Stimulated activated CD4-positive, alpha-beta T cell treated with anti-CD3 and anti-CD28 coated beads, Interleukin-1b, Interleukin-23, amount 100 ng/mL, for 1 hour (primary cell): ENCODE results near the gene NECTIN1.

ENCODE experiments used
- DNase-seq, 2 donors: peaks; one replicate each; pipeline ENCODE4 v3.0.0-alpha.2; 2020; ENCODE audit warnings: low read depth in 2 of 2

The NECTIN1 gene

DNA sequence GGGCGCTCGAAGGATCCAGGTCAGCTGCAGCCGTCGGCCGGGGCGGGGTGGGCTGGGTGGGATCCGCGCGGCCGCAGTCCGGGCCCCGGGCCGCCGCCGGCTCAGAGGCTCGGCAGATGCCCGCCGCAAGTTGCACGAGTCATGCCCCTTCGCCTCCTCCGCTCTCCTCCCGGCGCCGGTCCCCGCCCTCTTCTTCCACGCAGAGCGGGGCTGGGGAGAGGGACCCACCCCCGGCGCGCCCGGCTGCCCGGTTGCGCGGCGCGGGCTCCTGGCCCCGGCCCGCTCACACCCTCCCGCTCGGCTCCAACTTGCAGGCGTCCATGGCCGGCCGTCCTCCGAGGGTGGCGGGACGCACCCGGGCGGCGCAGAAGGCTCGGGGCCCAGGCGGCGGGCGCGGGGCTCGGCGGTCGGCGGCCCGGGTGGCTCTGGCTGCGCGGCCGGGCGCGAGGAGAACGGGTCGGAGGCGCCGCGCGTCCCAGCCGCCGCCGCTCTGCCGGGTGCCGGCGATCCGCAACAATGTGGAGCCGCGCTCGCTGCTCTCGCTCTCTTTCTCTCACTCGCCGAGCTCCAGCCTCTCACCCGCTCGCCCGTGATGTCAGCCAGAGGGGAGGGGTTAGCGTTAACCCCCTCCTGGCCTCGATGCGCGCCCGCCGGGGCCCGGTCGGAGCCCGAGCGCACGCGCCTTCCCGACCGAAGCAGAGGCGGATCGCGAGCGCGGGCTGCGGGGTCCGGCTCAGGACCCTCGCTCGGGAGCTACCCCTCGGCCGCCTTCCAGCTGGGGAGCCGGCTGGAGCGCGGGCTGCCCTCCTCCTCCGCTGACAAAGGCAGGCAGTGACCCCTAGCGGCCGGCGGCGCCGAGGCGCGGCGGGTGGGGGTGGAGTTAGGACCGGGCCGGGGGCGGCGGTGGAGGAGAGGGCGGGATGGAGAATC, at the start of gene NECTIN1:
Gene NECTIN1 (minus strand): TSS at position 550 of the 930 bp plus-strand sequence. CDS start 647 bp downstream, outside the sequence.
- DNase-seq: peak; percentile 53 to 78

- no peak for DNase-seq
These were observed 49.6 kb upstream of the NECTIN1 start for GRCh38 chr11:119778391-119779194.

DNA sequence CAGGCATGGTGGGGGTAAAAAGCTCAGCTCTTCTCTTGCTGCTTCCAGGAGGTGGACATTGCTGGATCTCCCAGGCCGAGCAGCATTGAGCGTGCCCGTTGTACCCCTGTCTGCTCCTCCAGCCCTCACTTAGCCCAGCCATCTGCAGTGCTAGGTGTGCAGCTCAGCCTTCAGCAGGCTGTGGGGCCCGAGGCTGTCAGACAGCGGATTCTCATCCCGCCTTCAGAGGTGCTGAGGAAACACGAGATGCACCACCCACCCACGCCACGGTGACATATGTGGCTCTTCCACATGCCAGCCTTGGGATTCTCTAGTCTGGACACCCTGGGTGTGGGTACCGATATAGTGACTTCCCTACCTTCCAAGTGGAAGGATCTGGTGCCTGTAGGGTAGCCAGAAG, 48.9 kb upstream of the NECTIN1 start:
- no peak for DNase-seq

GRCh38 chr11:119776651-119777050, 47.7 kb upstream of the NECTIN1 start:
- DNase-seq: no peak

DNA sequence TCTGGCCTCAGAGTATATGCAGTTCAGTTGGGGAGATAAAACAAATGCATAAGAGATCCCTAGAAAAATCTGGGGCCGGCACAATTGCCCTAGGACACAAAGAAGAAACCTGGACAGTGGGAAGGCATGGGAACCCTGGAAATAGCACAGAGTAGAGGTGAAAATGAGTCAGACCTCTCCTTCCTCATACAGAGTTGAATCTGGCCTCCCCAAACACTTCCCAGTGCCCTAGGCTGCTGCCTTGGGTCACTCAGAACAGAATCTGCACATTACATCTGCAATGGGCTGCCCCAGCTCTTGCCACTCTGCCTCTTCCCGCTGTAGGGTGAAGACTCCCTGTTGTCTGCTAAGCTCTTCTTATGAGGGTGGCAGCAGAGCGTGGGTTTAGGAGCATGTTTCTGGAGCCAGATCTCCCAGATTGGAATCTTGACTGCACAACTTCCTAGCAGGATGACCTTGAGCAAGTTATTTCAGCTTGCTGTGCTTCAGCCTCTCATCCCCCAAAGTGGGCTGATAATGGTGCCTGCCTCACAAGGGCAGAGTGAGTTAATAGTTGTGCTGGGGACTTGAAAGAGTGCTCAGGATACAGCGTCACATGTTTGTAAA, 47.1 kb upstream of the NECTIN1 start:
- DNase-seq: no peak

GRCh38 chr11:119774172-119774763, 45.3 kb upstream of the NECTIN1 start:
- DNase-seq: no peak

DNA sequence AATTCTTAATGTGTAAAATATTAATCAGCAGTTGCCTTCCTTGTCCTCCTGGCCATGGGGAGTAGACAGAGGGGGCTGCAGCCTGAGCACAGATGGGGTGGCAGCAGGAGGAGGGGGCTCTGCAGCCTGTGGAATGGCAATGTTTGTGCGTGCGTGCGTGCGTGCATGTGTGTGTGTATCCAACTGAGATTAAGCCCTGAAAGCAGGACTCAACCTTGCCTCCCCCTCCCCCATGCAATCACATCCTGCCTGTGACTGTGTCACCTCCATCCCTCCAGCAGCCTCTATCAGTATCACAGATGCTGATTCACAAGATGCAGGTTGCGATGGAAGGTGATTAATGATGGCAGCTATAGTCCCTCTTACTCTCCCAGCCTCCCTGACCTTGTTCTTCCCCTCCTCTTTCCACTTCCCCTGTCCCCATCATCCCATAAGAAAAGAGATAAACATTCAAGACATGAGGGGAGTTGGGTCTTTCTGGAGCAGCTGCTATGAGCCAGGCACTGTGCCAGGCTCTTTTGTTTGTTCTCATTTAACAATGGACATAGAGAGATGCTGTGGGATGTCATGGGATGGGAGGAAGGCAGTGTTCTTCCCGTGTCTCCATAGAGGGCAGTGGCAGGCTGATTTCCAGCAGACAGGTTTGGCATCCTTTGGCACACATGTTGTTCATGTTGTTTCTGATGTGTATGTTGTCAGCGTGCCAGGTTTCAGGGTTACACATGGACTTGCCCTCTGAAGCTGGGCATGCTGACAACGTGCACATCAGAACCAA, 43.8 kb upstream of the NECTIN1 start:
- DNase-seq: no peak

GRCh38 chr11:119772076-119772475, 43.1 kb upstream of the NECTIN1 start:
- no peak for DNase-seq

DNA sequence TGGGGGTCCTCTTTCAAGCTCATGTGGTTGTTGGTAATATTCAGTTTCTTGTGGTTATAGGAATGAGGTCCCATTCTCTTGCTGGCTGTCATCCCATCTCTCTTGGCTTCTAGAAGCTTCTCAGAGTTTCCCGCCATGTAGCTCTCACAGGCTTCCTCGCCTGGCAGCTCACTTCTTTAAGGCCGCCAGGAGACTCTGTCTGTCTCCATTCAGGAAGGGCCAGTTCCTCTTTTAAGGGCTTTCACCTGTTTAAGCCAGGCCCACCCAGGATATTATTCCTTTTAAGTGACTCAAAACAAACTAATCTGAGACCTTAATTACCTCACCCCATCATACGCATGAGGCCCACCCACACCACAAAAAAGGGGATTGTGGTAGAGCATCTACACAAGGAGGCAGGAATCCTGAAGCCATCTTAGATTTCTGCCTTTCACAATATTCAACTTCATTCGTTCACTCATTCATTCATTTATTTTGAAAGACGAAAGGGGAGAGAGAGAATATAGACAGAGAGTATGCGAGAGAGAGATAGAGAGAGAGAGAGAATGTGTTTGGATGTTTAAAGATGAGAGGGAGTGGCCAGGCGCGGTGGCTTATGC, 42.3 kb upstream of the NECTIN1 start:
- DNase-seq: no peak

DNA sequence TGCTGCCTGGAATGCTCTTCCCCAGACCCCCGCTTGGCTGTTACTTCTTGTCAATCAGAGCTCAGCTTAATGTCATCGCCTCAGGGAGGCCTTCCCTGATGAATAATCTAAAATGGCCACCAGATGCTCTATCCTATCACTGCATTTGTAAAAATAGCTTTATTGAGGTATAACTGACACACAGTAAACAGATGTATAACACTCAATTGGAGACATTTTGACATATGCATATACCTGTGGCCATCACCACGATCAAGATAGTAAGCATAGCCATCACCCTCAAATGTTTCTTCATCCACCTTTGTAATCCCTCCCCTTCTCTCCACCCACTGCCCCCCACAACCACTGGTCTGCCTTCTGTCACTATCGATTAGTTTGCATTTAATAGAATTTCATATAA, 36.6 kb upstream of the NECTIN1 start:
- DNase-seq: no peak

DNA sequence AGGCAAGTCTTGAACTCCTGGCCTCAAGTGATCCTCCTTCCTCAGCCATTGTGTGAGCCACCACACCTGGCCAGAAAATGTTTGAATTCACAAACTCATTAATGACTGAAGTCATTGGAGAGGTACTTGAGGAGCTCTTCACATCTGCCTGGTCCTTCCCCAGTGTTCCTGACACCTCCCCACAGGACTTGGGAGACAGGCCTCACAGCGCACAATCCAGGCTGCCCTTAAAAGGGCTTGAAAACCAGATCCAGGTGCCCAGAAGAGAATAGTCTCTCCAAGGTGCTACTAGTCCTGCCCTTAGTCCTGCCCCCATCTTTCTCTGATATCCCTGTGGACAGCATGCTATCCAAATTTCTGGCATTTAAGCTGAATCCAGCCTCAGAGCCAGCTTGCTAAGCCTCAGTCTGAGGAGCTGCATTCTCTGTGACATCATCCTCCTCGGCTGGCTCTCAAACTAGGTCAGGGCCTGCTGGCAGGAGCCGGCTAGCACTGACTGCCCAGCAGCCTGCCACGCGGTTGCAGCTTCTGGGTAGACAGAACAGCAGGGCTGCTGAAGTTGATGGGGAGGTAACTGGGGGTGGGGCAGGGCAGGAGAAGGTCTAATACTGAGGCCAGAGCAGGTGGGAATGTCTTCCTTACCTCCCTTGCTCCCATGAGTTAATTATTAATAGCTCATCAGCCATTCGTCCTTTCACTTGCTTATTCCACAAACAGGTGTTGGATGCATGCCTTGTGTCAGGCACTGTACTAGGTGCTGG, 35.3 kb upstream of the NECTIN1 start:
- DNase-seq: no peak

- no peak for DNase-seq
These were observed 34.2 kb upstream of the NECTIN1 start for GRCh38 chr11:119763071-119763728.

- no peak for DNase-seq
These were observed 30.9 kb upstream of the NECTIN1 start for GRCh38 chr11:119759747-119760412.

- DNase-seq: no peak
These were observed 30.3 kb upstream of the NECTIN1 start for GRCh38 chr11:119759324-119759723.

- DNase-seq: no peak
These were observed 29.3 kb upstream of the NECTIN1 start for GRCh38 chr11:119758291-119758690.

DNA sequence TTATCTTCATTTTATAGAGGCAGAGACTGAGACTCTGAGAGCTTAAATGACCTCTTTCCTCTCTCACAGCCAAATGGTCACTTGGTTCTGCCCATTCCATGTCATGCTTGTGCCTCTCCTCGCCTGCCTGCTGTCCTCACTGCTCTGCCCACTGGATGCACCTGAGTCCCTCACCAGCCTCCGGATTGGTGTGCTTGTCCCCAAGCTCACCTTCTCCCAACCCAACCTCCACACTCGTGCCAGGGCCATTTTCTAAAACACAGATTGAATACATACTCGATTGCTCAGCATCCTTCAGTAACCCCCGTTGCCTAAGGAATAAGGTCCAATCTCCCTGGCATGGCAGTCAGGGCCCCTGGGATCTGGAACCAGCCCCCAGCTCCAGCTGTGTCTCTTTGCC, 28.4 kb upstream of the NECTIN1 start:
- DNase-seq: no peak

DNA sequence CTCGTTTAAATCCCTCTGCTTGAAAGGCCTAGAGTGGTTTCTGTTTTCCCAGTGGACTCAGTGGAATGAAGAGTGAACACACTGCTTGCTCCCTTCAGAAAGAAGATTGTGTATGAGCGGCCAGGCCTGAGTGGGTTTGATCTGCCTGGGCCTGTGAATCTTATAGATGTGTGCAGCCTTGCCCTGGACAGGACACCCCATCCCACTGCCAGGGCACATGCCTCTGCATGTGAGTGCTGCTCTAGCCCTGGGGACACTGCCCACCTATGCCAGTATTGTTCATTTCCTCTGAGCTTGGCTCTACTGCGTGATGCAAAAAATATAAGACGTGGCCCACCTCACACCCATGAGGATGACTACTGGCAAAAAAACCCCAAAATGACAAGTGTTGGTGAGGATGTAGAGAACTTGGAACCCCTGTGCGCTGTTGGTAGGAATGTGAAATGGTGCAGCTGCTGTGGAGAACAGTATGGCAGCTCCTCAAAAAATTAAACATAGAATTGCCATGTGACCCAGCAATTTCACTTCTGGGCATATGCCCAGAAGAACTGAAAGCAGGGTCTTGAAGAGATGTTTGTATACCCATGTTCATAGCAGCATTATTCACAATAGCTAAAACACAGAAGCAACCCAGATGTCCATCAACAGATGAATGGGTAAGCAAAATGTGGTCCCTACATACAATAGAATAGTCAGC, 27.3 kb upstream of the NECTIN1 start:
- no peak for DNase-seq

- no peak for DNase-seq
These were observed 26.5 kb upstream of the NECTIN1 start for GRCh38 chr11:119755356-119756071.
